Measurements from ENCODE around the gene P3H1. TPM values are rescaled to one million over a fixed set of nuclear protein-coding genes. Genes with fewer than 3 reads are reported as not detected.
A peak's percentile ranks its signal among the peaks of the same experiment; 100 is the strongest.

The P3H1 gene
- total and polyA plus RNA-seq, 2 of the 13 experiments (the other 11 are each of a cell fraction or from before 2014, with no cell fraction given) = 64.6 to 120 TPM

DNA sequence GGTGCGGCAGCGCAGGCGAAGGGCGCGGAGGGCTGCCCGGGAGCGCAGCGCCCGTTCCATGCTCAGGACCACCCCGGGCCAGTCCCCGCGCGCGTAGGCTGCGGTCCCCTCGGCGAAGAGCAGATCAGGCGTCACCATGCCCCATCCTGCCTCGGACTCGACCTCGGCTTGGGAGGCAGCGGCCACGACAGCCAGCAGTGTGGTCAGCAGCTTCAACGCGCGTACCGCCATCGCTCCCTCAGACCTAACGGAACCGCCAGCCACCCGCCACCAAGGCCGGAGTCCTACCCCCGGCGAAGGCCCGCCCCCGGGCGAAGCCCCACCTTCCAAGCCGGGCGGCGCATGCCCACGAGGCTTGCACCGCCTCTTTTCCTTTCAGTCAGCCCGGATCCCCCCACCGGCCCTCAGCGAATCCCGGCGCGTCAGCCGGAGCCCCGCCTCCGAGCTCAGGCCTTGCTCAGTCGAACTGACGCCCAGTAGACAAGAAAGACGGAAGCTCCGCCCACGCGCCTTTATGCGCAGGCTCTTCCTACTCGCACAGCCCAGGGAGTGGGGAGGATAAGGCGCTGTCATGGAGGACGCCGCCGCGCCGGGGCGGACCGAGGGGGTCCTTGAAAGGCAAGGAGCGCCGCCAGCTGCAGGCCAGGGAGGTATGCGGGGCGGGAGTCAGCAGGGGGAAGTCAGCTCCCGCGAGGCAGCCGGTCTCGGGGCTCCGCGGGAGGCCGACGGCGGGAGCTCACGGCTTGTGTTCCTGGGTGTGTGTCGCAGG is at the start of gene P3H1, which contains the start of gene C1orf50 (continued):
- no peak for TF ChIP-seq ARNT (IDR thresholded peaks at IDR 0.05)
- no peak for TF ChIP-seq SOX5 (CRISPR knock-in tag; IDR thresholded peaks at IDR 0.05; ENCODE audit: borderline replicate concordance)
- TF ChIP-seq, protein P1, sequence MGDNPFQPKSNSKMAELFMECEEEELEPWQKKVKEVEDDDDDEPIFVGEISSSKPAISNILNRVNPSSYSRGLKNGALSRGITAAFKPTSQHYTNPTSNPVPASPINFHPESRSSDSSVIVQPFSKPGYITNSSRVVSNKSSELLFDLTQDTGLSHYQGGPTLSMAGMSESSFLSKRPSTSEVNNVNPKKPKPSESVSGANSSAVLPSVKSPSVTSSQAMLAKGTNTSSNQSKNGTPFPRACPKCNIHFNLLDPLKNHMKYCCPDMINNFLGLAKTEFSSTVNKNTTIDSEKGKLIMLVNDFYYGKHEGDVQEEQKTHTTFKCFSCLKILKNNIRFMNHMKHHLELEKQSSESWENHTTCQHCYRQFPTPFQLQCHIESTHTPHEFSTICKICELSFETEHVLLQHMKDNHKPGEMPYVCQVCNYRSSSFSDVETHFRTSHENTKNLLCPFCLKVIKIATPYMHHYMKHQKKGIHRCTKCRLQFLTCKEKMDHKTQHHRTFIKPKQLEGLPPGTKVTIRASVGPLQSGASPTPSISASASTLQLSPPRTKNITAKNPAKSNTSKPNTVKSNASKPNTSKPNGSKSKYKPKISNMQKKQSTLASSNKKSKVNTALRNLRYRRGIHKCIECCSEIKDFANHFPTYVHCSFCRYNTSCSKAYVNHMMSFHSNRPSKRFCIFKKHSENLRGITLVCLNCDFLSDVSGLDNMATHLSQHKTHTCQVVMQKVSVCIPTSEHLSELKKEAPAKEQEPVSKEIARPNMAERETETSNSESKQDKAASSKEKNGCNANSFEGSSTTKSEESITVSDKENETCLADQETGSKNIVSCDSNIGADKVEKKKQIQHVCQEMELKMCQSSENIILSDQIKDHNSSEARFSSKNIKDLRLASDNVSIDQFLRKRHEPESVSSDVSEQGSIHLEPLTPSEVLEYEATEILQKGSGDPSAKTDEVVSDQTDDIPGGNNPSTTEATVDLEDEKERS (CRISPR knock-in tag; IDR thresholded peaks at IDR 0.05) = no peak
- TF ChIP-seq, protein P2, sequence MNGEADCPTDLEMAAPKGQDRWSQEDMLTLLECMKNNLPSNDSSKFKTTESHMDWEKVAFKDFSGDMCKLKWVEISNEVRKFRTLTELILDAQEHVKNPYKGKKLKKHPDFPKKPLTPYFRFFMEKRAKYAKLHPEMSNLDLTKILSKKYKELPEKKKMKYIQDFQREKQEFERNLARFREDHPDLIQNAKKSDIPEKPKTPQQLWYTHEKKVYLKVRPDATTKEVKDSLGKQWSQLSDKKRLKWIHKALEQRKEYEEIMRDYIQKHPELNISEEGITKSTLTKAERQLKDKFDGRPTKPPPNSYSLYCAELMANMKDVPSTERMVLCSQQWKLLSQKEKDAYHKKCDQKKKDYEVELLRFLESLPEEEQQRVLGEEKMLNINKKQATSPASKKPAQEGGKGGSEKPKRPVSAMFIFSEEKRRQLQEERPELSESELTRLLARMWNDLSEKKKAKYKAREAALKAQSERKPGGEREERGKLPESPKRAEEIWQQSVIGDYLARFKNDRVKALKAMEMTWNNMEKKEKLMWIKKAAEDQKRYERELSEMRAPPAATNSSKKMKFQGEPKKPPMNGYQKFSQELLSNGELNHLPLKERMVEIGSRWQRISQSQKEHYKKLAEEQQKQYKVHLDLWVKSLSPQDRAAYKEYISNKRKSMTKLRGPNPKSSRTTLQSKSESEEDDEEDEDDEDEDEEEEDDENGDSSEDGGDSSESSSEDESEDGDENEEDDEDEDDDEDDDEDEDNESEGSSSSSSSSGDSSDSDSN (CRISPR knock-in tag; IDR thresholded peaks at IDR 0.05) = peak; percentile 81
- no peak for TF ChIP-seq ZSCAN22 (CRISPR knock-in tag; IDR thresholded peaks at IDR 0.05)
- no peak for TF ChIP-seq CEBPZ (IDR thresholded peaks at IDR 0.05; ENCODE audit: low read length)
- TF ChIP-seq ZNF12 (CRISPR knock-in tag; IDR thresholded peaks at IDR 0.05) = no peak
- no peak for TF ChIP-seq NBN (conservative IDR thresholded peaks at IDR 0.05)
- TF ChIP-seq, protein P3, sequence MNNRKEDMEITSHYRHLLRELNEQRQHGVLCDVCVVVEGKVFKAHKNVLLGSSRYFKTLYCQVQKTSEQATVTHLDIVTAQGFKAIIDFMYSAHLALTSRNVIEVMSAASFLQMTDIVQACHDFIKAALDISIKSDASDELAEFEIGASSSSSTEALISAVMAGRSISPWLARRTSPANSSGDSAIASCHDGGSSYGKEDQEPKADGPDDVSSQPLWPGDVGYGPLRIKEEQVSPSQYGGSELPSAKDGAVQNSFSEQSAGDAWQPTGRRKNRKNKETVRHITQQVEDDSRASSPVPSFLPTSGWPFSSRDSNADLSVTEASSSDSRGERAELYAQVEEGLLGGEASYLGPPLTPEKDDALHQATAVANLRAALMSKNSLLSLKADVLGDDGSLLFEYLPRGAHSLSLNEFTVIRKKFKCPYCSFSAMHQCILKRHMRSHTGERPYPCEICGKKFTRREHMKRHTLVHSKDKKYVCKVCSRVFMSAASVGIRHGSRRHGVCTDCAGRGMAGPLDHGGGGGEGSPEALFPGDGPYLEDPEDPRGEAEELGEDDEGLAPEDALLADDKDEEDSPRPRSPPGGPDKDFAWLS (CRISPR knock-in tag; IDR thresholded peaks at IDR 0.05; ENCODE audit: borderline replicate concordance) = no peak
- TF ChIP-seq ADNP (CRISPR knock-in tag; IDR thresholded peaks at IDR 0.05) = no peak
- TF ChIP-seq CENPBD1 (CRISPR knock-in tag; IDR thresholded peaks at IDR 0.05; ENCODE audit: borderline replicate concordance, low read depth) = no peak; the same call in 1 of the 2 replicates
- peak; percentile 83; the same call in 1 of the 2 replicates for TF ChIP-seq NRL (CRISPR knock-in tag; IDR thresholded peaks at IDR 0.05; ENCODE audit: borderline replicate concordance)
- no peak for TF ChIP-seq ZNF33A (CRISPR knock-in tag; IDR thresholded peaks at IDR 0.05; ENCODE audit: borderline replicate concordance)
- no peak for TF ChIP-seq ZMYM2 (CRISPR knock-in tag; IDR thresholded peaks at IDR 0.05)
- no peak for TF ChIP-seq ZC3H13 (CRISPR knock-in tag; IDR thresholded peaks at IDR 0.05)
- TF ChIP-seq PAWR (CRISPR knock-in tag; IDR thresholded peaks at IDR 0.05; ENCODE audit: borderline replicate concordance) = peak; percentile 82; the same call in 1 of the 2 replicates
- no peak for TF ChIP-seq TSC22D2 (CRISPR knock-in tag; IDR thresholded peaks at IDR 0.05; ENCODE audit: borderline replicate concordance)
- TF ChIP-seq SMC3 (IDR thresholded peaks at IDR 0.05; ENCODE audit: low read length) = no peak

Measured in HepG2 (cell line).